ENCODE results near the gene TMEM63B. TPM values are rescaled to one million over a fixed set of nuclear protein-coding genes. Genes with fewer than 3 reads are reported as not detected.

TMEM63B gene
- total and polyA plus RNA-seq, 2 of the 8 experiments (the other 6 are each of a cell fraction or from before 2014, with no cell fraction given): 61.1 to 96.8 TPM

DNA sequence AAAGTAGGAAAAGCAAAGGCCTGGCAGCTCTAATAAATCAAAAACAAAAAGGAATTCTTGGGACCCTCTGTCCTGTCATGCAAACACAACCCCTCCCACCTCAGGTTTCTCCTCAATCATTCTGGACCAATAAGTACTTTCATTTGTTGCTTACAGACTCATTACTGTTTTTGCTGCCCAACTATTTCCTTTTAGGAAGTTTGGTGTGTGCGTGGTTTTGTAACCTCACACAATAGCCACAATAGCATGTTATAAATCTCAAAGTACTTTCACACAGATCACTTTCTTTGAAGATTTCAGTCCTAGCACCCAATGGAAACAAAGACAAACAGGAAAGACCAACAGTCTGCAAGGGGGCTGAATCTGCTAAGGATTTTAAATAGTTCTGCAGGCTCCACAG is 4.6 kb upstream of the TMEM63B start (continued):
- TF ChIP-seq KDM4A (IDR thresholded peaks at IDR 0.05; ENCODE audit: low read depth, low read length, severe bottlenecking) (no peak), BRCA1 (IDR thresholded peaks at IDR 0.05; ENCODE audit: low read depth, low read length) (no peak), CTBP2 (IDR thresholded peaks at IDR 0.05; ENCODE audit: borderline replicate concordance, insufficient read depth, insufficient read length, low read length) (no peak), TAF7 (optimal IDR thresholded peaks at IDR 0.05; ENCODE audit: borderline replicate concordance, low read depth, low read length) (no peak), SUZ12 (IDR thresholded peaks at IDR 0.05; ENCODE audit: low read length) (no peak), TEAD4 (IDR thresholded peaks at IDR 0.05; ENCODE audit: low read depth, low read length) (no peak), YY1 (IDR thresholded peaks at IDR 0.05; ENCODE audit: low read depth, low read length) (no peak), FOSL1 (IDR thresholded peaks at IDR 0.05; ENCODE audit: insufficient read depth, low read depth, low read length) (no peak)

Data from H1 (cell line).